SK-N-SH treated with all-trans-retinoic acid at 6 μM for 48 hours (cell line): ENCODE measurements around the gene ACOT7.

ENCODE experiments used
- CSDC2 ChIP-seq: fragments of 250-450 bp; sonication (Bioruptor Pico); IDR thresholded peaks from 2 replicates; pipeline ENCODE4 v1.5.0; 2020; ENCODE audit warnings: mild to moderate bottlenecking, moderate library complexity
- TF ChIP-seq, protein P1 (sequence below): fragments of 250-450 bp; sonication (Bioruptor Pico); IDR thresholded peaks from 2 replicates; pipeline ENCODE4 v1.5.0; 2020; ENCODE audit warnings: mild to moderate bottlenecking, moderate library complexity

DNA sequence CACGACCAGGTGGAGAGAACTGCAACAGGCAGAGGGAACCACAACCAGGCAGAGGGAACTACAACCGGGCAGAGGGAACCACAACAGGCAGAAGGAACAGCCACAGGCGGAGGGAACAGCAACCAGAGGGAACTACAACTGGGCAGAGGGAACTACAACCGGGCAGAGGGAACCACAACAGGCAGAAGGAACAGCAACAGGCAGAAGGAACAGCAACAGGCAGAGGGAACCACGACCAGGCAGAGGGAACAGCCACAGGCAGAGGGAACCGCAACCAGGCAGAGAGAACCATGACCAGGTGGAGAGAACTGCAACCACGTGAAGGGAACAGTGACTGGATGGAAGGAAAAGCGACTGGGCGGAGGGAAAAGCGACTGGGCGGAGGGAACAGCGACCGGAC is 85.1 kb downstream of the ACOT7 start:
- TF ChIP-seq, protein P1, sequence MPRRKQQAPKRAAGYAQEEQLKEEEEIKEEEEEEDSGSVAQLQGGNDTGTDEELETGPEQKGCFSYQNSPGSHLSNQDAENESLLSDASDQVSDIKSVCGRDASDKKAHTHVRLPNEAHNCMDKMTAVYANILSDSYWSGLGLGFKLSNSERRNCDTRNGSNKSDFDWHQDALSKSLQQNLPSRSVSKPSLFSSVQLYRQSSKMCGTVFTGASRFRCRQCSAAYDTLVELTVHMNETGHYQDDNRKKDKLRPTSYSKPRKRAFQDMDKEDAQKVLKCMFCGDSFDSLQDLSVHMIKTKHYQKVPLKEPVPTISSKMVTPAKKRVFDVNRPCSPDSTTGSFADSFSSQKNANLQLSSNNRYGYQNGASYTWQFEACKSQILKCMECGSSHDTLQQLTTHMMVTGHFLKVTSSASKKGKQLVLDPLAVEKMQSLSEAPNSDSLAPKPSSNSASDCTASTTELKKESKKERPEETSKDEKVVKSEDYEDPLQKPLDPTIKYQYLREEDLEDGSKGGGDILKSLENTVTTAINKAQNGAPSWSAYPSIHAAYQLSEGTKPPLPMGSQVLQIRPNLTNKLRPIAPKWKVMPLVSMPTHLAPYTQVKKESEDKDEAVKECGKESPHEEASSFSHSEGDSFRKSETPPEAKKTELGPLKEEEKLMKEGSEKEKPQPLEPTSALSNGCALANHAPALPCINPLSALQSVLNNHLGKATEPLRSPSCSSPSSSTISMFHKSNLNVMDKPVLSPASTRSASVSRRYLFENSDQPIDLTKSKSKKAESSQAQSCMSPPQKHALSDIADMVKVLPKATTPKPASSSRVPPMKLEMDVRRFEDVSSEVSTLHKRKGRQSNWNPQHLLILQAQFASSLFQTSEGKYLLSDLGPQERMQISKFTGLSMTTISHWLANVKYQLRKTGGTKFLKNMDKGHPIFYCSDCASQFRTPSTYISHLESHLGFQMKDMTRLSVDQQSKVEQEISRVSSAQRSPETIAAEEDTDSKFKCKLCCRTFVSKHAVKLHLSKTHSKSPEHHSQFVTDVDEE (CRISPR knock-in tag), result no peak
- TF ChIP-seq CSDC2 (CRISPR knock-in tag), result no peak
